GM12878 (cell line): ENCODE measurements around the gene LYZL2. TPM values are rescaled to one million over a fixed set of nuclear protein-coding genes. Genes with fewer than 3 reads are reported as not detected.
"Not testable (repeated sequence)": the region's sequence is repeated elsewhere in the genome, so short reads cannot be mapped to it uniquely, and the experiment has no call there.

ENCODE experiments used
- ATAC-seq: fragments of 200-7000 bp; cut with Tn5 transposase; 3 replicates; pipeline ENCODE4 v1.9.1; 2020; ENCODE audit warnings: mild to moderate bottlenecking, moderate library complexity
- BruUV-seq: library from RNA; stranded (reverse); fragments of 400-500 nt; replicated peaks from 2 replicates; lab custom pipeline; 2021; lab: Mats Ljungman, UMichigan
- CTCF ChIA-PET: fragments of 300-600 bp; sonication (Branson Sonifier 250); formaldehyde crosslinking; extraction: SDS; loops from one replicate; lab custom pipeline; 2021; ENCODE audit warnings: inconsistent platforms; lab: Yijun Ruan, JAX
- POLR2A ChIA-PET: fragments of 350-600 bp; formaldehyde crosslinking; extraction: SDS; loops from one replicate; lab custom pipeline; 2021; ENCODE audit warnings: inconsistent platforms; lab: Charles Lee
- RAD21 ChIA-PET: fragments of 300-600 bp; sonication (Branson Sonifier 250); formaldehyde crosslinking; loops from one replicate; lab custom pipeline; 2023; ENCODE audit warnings: antibody characterized with exemption; ENCODE audit not compliant: unreplicated experiment; lab: Charles Lee
- SMC1A ChIA-PET: fragments of 300-600 bp; sonication (Branson Sonifier 250); formaldehyde crosslinking; loops from one replicate; lab custom pipeline; 2023; ENCODE audit not compliant: unreplicated experiment, uncharacterized antibody; lab: Charles Lee
- DNase-seq: peaks from one replicate; pipeline ENCODE4 v3.0.0-alpha.2; 2011; ENCODE audit warnings: low read depth, low spot score
- FAIRE-seq: peaks from 3 replicates; lab custom pipeline; 2011; peaks lifted over from hg19 to GRCh38; lab: Jason Lieb, UNC
- H2AFZ ChIP-seq: 2 replicates; pipeline ENCODE4 v1.6.0; 2011; ENCODE audit warnings: low read depth, low read length, control low read depth; ENCODE audit not compliant: control insufficient read depth
- H3K27ac ChIP-seq: 2 replicates; pipeline ENCODE4 v1.5.1; 2011; ENCODE audit warnings: control low read depth; ENCODE audit not compliant: control insufficient read depth, insufficient read depth
- H3K27me3 ChIP-seq, 2 experiments: replicated peaks in 1 of 2; 2 replicates each; pipeline versions ENCODE4 v1.6.0 to v1.6.1; 2011; ENCODE audit warnings: low read length in 1 of 2; ENCODE audit not compliant: control insufficient read depth in 2 of 2, insufficient read depth in 2 of 2
- H3K36me3 ChIP-seq, 2 experiments: 2 replicates each; pipeline ENCODE4 v1.5.1; 2011; ENCODE audit warnings: low read length in 1 of 2; ENCODE audit not compliant: control insufficient read depth in 2 of 2, insufficient read depth in 2 of 2
- H3K4me1 ChIP-seq: 2 replicates; pipeline ENCODE4 v1.6.1; 2011; ENCODE audit warnings: mild to moderate bottlenecking, low read length, moderate library complexity, mixed read lengths; ENCODE audit not compliant: control insufficient read depth, insufficient read depth
- H3K4me2 ChIP-seq: 2 replicates; pipeline ENCODE4 v1.6.0; 2011; ENCODE audit warnings: control low read depth; ENCODE audit not compliant: control insufficient read depth, insufficient read depth
- H3K4me3 ChIP-seq: fragments of 200-600 bp; sonication (generic); 2 replicates; pipeline ENCODE4 v1.5.1; 2016
- H3K79me2 ChIP-seq: 2 replicates; pipeline ENCODE4 v1.6.0; 2011; ENCODE audit warnings: low read length; ENCODE audit not compliant: control insufficient read depth, insufficient read depth
- H3K9ac ChIP-seq: 2 replicates; pipeline ENCODE4 v1.8.0; 2011; ENCODE audit warnings: low read length, control low read depth, mixed read lengths; ENCODE audit not compliant: control insufficient read depth, insufficient read depth
- H3K9me3 ChIP-seq: replicated peaks from 3 replicates; pipeline ENCODE4 v1.5.1; 2011; ENCODE audit warnings: mild to moderate bottlenecking, low read length; ENCODE audit not compliant: control insufficient read depth, insufficient read depth
- H4K20me1 ChIP-seq: 2 replicates; pipeline ENCODE4 v1.6.0; 2011; ENCODE audit not compliant: control insufficient read depth, insufficient read depth
- EZH2 ChIP-seq: IDR thresholded peaks from 2 replicates; pipeline ENCODE4 v1.6.1; 2012; ENCODE audit warnings: low read depth, mild to moderate bottlenecking, control low read depth, inconsistent platforms, low read length, borderline replicate concordance; ENCODE audit not compliant: control insufficient read depth
- MXI1 ChIP-seq: fragments of 150-350 bp; IDR thresholded peaks from 2 replicates; pipeline ENCODE4 v1.6.1; 2011; ENCODE audit warnings: low read depth, mild to moderate bottlenecking, inconsistent platforms, low read length, improper control_type of control experiment
- POLR2AphosphoS2 ChIP-seq: IDR thresholded peaks from 2 replicates; pipeline ENCODE4 v1.6.1; 2011; ENCODE audit warnings: low read depth, mild to moderate bottlenecking, low read length, improper control_type of control experiment, moderate library complexity
- SIX5 ChIP-seq: IDR thresholded peaks from 2 replicates; pipeline ENCODE4 v1.6.1; 2011; ENCODE audit warnings: mild to moderate bottlenecking, low read depth, low read length, moderate library complexity; ENCODE audit not compliant: severe bottlenecking
- WRNIP1 ChIP-seq: IDR thresholded peaks from 2 replicates; pipeline ENCODE4 v1.6.1; 2011; ENCODE audit warnings: low read depth, low read length, improper control_type of control experiment, borderline replicate concordance
- WGBS: methylation state at CpG from one replicate; pipeline ENCODE4 v1.1.6; 2016; ENCODE audit warnings: low lambda C conversion rate; ENCODE audit not compliant: insufficient replicate concordance, insufficient coverage; ENCODE audit errors: missing lambda C conversion rate; 5-methylcytosine and 5-hydroxymethylcytosine counted together
- in situ Hi-C: fragments of 300-500 bp; cut with MboI; formaldehyde crosslinking; loops from 9 replicates; pipeline ENCODE4 v1.14.3; 2018; ENCODE audit warnings: mixed read lengths
- intact Hi-C: fragments of 100-400 bp; cut with micrococcal nuclease; formaldehyde crosslinking; loops from one replicate; pipeline ENCODE4 v1.14.2; 2022; ENCODE audit not compliant: unreplicated experiment
- polyA plus RNA-seq, 11 experiments: library from polyadenylated mRNA; depleted of rRNA in 4 of 11; unstranded in 6 of 11; stranded (reverse) in 5 of 11; fragments of >200 nt; fragmentation: Nextera tagmentation in 4 of 11; fragmentation: Illumina TruSeq in 1 of 11; extraction: Ambion mirVana in 4 of 11; extraction: Trizol in 1 of 11; gene quantifications; 1 replicate in 1 of 11; 2 replicates in 10 of 11; pipeline versions ENCODE4 v1.2.1 to v1.2.3, GENCODE V29; 2011 to 2016; ENCODE audit warnings: inconsistent platforms in 2 of 11, missing spikeins in 2 of 11, low read depth in 1 of 11
- total RNA-seq, 4 experiments: library from RNA; depleted of rRNA in 3 of 4; stranded (reverse); fragments of >200 nt in 3 of 4; fragmentation: Illumina TruSeq in 1 of 4; extraction: Trizol in 1 of 4; gene quantifications; 2 replicates each; pipeline versions ENCODE4 v1.2.1 to v1.2.3, GENCODE V29; 2013 to 2021
- TF ChIP-seq, protein P1 (sequence below): fragments of 450-650 bp; IDR thresholded peaks from 2 replicates; pipeline ENCODE4 v1.6.1; 2016; ENCODE audit warnings: mild to moderate bottlenecking, moderate library complexity, borderline replicate concordance
- TF ChIP-seq, protein P2 (sequence below): IDR thresholded peaks from 2 replicates; pipeline ENCODE4 v1.6.1; 2012; ENCODE audit warnings: mild to moderate bottlenecking, low read depth, low read length
- TF ChIP-seq, protein P3 (sequence below): IDR thresholded peaks from 2 replicates; pipeline ENCODE4 v1.6.1; 2012; ENCODE audit warnings: low read length, inconsistent platforms

The LYZL2 gene
- total and polyA plus RNA-seq, 10 of the 15 experiments (the other 5 are each of a cell fraction or from before 2014, with no cell fraction given), result not detected

DNA sequence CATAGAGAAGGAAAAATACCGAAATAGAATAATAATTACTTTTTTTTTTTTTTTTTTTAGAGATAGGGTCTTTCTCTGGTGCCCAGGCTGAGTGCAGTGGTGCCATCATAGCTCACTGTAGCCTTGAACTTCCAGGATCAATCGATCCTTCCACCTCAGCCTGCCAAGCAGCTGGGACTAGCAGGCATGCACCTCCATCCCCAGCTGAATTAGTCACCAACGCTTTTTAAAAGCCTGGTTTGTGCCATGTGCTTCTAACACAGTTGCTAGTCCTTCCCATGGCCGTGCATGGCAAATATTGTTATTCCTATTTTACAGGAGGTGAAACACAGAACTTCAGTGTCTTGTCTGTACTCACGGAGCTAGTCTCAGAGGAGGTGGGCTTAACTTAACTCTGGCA lies 23.2 kb downstream of the LYZL2 start (continued):
- TF ChIP-seq, protein P1, sequence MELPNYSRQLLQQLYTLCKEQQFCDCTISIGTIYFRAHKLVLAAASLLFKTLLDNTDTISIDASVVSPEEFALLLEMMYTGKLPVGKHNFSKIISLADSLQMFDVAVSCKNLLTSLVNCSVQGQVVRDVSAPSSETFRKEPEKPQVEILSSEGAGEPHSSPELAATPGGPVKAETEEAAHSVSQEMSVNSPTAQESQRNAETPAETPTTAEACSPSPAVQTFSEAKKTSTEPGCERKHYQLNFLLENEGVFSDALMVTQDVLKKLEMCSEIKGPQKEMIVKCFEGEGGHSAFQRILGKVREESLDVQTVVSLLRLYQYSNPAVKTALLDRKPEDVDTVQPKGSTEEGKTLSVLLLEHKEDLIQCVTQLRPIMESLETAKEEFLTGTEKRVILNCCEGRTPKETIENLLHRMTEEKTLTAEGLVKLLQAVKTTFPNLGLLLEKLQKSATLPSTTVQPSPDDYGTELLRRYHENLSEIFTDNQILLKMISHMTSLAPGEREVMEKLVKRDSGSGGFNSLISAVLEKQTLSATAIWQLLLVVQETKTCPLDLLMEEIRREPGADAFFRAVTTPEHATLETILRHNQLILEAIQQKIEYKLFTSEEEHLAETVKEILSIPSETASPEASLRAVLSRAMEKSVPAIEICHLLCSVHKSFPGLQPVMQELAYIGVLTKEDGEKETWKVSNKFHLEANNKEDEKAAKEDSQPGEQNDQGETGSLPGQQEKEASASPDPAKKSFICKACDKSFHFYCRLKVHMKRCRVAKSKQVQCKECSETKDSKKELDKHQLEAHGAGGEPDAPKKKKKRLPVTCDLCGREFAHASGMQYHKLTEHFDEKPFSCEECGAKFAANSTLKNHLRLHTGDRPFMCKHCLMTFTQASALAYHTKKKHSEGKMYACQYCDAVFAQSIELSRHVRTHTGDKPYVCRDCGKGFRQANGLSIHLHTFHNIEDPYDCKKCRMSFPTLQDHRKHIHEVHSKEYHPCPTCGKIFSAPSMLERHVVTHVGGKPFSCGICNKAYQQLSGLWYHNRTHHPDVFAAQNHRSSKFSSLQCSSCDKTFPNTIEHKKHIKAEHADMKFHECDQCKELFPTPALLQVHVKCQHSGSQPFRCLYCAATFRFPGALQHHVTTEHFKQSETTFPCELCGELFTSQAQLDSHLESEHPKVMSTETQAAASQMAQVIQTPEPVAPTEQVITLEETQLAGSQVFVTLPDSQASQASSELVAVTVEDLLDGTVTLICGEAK, result no peak
- TF ChIP-seq, protein P2, sequence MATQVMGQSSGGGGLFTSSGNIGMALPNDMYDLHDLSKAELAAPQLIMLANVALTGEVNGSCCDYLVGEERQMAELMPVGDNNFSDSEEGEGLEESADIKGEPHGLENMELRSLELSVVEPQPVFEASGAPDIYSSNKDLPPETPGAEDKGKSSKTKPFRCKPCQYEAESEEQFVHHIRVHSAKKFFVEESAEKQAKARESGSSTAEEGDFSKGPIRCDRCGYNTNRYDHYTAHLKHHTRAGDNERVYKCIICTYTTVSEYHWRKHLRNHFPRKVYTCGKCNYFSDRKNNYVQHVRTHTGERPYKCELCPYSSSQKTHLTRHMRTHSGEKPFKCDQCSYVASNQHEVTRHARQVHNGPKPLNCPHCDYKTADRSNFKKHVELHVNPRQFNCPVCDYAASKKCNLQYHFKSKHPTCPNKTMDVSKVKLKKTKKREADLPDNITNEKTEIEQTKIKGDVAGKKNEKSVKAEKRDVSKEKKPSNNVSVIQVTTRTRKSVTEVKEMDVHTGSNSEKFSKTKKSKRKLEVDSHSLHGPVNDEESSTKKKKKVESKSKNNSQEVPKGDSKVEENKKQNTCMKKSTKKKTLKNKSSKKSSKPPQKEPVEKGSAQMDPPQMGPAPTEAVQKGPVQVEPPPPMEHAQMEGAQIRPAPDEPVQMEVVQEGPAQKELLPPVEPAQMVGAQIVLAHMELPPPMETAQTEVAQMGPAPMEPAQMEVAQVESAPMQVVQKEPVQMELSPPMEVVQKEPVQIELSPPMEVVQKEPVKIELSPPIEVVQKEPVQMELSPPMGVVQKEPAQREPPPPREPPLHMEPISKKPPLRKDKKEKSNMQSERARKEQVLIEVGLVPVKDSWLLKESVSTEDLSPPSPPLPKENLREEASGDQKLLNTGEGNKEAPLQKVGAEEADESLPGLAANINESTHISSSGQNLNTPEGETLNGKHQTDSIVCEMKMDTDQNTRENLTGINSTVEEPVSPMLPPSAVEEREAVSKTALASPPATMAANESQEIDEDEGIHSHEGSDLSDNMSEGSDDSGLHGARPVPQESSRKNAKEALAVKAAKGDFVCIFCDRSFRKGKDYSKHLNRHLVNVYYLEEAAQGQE, result no peak
- TF ChIP-seq WRNIP1 (no peak), EZH2 (no peak), POLR2AphosphoS2 (no peak), MXI1 (no peak), SIX5 (no peak)
- TF ChIP-seq, protein P3, sequence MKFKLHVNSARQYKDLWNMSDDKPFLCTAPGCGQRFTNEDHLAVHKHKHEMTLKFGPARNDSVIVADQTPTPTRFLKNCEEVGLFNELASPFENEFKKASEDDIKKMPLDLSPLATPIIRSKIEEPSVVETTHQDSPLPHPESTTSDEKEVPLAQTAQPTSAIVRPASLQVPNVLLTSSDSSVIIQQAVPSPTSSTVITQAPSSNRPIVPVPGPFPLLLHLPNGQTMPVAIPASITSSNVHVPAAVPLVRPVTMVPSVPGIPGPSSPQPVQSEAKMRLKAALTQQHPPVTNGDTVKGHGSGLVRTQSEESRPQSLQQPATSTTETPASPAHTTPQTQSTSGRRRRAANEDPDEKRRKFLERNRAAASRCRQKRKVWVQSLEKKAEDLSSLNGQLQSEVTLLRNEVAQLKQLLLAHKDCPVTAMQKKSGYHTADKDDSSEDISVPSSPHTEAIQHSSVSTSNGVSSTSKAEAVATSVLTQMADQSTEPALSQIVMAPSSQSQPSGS, result no peak

DNA sequence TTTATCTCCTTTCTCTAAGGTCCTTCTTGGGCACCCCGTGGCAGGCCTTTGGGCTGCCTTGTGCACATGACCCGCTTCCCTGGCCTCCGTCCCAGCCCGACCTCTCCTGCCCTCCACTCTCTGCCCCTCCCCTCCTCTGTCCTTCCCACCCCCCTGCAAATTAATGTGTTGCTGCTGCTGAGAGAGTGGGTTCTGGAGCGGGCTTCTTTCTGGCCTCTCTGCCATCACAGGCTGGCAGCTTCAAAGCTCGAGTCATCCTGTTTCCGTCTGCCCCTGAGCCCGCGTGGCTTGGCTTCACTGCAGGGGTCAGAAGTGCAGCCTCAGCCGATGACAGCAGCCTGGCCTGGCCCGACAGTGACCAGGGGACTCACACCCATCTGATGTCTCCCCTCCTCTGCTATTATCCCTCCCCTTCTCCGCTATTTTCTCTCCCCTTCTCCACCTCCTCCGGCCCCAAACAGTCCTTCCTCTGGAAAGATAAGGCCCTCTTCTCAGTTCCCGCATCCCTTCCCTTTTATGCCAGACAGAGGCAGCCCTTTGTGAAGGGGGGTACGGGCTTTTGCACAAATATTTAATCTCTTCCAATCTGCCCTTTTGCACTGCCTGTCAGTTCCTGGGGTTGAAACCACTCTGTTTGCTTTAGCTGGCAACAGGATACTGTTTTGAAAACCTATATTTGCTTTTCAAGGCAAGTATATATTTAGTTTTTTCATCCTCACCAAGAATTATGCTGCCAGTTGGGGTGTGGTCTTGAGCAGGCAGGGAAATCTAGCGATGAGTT lies 24.0 kb downstream of the LYZL2 start:
- H3K4me3 ChIP-seq, in situ Hi-C loops, H3K9ac ChIP-seq, H3K79me2 ChIP-seq, FAIRE-seq, H3K9me3 ChIP-seq, RAD21 ChIA-PET, ATAC-seq, H3K27ac ChIP-seq, BruUV-seq, H3K4me1 ChIP-seq, H3K36me3 ChIP-seq, H3K4me2 ChIP-seq, H4K20me1 ChIP-seq, H2AFZ ChIP-seq, DNase-seq, H3K27me3 ChIP-seq, intact Hi-C loops, POLR2A ChIA-PET: not testable (repeated sequence)
- SMC1A ChIA-PET, result interaction anchor here (0.7 kb wide), 1 partner anchor 527 kb away, joined by 3 read pairs; no protein-coding TSS in a partner anchor
- CTCF ChIA-PET, result interaction anchor here (0.6 to 1.9 kb wide), 3 partner anchors 14 to 1256 kb away, joined by 3 to 7 read pairs (median 3); no protein-coding TSS in a partner anchor
- 30% methylated on average over 13 of the region's 16 CpGs for WGBS
